Neutrophil (primary cell): ENCODE results near the gene IPPK.

Experiments used
- H3K27ac ChIP-seq: fragments of 200-600 bp; sonication (generic); 2 replicates; pipeline ENCODE4 v1.5.1; 2016; ENCODE audit warnings: mild to moderate bottlenecking, moderate library complexity
- H3K27me3 ChIP-seq: fragments of 200-600 bp; sonication (generic); 2 replicates; pipeline ENCODE4 v1.6.0; 2016; ENCODE audit warnings: mild to moderate bottlenecking
- H3K36me3 ChIP-seq: fragments of 200-600 bp; sonication (generic); 2 replicates; pipeline ENCODE4 v1.5.1; 2017
- H3K4me1 ChIP-seq, 2 experiments: fragments of 200-600 bp in 1 of 2; sonication (generic) in 1 of 2; 1 replicate in 1 of 2; 2 replicates in 1 of 2; pipeline versions ENCODE4 v1.5.1 to v1.6.1; 2013 to 2016; ENCODE audit warnings: low read depth in 1 of 2, low read length in 1 of 2, mild to moderate bottlenecking in 1 of 2, moderate library complexity in 1 of 2; ENCODE audit not compliant: control insufficient read depth in 1 of 2, insufficient read depth in 1 of 2
- H3K4me3 ChIP-seq, 2 experiments: fragments of 200-600 bp in 1 of 2; sonication (generic) in 1 of 2; 1 replicate in 1 of 2; 2 replicates in 1 of 2; pipeline ENCODE4 v1.5.1; 2013 to 2016; ENCODE audit warnings: low read depth in 1 of 2, low read length in 1 of 2, mild to moderate bottlenecking in 1 of 2, moderate library complexity in 1 of 2
- H3K9me3 ChIP-seq: fragments of 200-600 bp; sonication (generic); 2 replicates; pipeline ENCODE4 v1.5.1; 2016
- TF ChIP-seq, protein P1 (sequence below): fragments of 200-600 bp; sonication (generic); IDR thresholded peaks from 2 replicates; pipeline ENCODE4 v1.5.1; 2016; ENCODE audit warnings: antibody characterized with exemption

IPPK gene, protein sequence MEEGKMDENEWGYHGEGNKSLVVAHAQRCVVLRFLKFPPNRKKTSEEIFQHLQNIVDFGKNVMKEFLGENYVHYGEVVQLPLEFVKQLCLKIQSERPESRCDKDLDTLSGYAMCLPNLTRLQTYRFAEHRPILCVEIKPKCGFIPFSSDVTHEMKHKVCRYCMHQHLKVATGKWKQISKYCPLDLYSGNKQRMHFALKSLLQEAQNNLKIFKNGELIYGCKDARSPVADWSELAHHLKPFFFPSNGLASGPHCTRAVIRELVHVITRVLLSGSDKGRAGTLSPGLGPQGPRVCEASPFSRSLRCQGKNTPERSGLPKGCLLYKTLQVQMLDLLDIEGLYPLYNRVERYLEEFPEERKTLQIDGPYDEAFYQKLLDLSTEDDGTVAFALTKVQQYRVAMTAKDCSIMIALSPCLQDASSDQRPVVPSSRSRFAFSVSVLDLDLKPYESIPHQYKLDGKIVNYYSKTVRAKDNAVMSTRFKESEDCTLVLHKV

DNA sequence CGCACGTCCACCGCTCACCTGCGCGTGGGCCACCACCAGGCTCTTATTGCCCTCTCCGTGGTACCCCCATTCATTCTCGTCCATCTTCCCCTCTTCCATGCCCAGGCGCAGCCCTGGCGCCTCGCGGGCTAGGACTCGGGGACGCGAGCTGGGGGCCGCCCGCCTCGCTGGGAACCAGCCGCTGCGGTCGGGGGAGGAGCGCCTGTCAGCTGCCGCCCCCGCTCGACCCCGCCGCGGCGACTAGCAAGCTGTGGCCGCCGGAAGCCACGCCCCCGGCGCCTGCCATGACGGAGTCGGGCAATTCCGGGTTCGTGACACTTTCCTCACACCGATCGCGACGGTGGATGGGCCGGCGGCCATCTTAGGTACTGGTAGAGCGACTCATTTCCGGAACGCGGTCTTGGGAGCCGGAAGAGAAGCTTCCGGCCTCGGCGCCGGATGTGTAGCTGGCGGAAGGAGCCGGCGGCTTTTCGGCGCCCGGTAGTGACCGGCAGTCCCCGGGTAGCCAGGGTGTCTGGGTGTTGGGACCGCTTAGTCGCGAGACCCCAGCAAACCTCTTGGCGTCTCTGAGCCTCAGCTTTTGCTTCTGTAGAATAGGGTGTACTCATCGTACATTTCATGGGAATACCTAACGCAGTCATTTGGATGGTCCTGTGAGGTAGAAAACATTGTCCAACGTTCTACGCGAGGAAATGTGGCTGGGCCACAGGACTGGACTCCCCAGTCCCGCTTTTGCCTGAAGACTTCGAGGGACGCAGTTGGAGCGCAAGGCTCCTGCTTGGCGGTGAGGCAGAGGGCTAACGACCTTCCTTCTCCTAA lies at the start of gene IPPK:
IPPK (minus strand) TSS at position 242 of the 819 bp plus-strand sequence; CDS start at position 99, 143 bp downstream.
- peaks cover 12% of the 10 kb centered on the region for H3K36me3 ChIP-seq
- H3K27me3 ChIP-seq = no peaks in the 10 kb centered on the region
- peak within 1 kb of the TSS; percentile 83 to 97 for H3K4me3 ChIP-seq
- peaks cover 18 to 19% of the 10 kb centered on the region in 2 experiments for H3K4me1 ChIP-seq
- no peaks in the 10 kb centered on the region for H3K9me3 ChIP-seq
- TF ChIP-seq, protein P1, sequence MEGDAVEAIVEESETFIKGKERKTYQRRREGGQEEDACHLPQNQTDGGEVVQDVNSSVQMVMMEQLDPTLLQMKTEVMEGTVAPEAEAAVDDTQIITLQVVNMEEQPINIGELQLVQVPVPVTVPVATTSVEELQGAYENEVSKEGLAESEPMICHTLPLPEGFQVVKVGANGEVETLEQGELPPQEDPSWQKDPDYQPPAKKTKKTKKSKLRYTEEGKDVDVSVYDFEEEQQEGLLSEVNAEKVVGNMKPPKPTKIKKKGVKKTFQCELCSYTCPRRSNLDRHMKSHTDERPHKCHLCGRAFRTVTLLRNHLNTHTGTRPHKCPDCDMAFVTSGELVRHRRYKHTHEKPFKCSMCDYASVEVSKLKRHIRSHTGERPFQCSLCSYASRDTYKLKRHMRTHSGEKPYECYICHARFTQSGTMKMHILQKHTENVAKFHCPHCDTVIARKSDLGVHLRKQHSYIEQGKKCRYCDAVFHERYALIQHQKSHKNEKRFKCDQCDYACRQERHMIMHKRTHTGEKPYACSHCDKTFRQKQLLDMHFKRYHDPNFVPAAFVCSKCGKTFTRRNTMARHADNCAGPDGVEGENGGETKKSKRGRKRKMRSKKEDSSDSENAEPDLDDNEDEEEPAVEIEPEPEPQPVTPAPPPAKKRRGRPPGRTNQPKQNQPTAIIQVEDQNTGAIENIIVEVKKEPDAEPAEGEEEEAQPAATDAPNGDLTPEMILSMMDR = no peak
- H3K27ac ChIP-seq = peak within 1 kb of the TSS; percentile 92

DNA sequence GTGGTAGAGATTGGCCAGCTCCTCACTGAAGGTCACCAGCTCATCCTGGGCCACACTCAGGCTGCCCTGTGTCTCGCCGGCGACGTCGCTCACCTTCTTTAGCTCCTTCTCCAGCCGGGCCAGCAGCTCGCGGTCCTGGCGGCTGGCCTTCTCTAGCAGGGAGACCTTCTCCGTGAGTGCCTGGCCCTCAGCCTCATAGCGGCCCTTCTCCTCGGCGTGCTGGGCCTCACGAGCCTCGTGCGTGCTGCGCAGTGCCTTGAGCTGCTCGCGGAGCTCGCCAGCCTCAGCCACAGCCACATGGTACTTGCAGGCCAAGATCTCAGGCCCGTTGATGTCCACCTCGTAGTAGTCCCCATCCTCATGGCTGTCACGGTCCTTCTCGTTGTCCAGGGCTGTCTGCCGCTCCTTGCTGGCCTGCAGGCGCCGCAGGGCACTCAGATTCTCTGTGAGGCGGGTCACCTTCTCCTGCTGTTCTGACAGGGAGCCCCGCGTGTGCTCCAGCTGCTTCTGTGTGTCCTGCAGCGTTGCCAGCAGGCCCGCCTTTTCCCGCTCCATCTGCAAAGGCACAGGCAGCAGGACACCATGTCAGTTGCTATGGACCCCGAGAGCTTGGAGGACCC lies 49.2 kb upstream of the IPPK start:
- no peak overlapping the region for H3K27ac ChIP-seq
- peaks cover 100% of the 10 kb centered on the region for H3K36me3 ChIP-seq
- TF ChIP-seq, protein P1 = no peak
- peaks cover 22 to 26% of the 10 kb centered on the region in 2 experiments for H3K4me1 ChIP-seq
- H3K27me3 ChIP-seq = no peaks in the 10 kb centered on the region
- no peaks in the 10 kb centered on the region for H3K9me3 ChIP-seq
- H3K4me3 ChIP-seq = no peak overlapping the region

DNA sequence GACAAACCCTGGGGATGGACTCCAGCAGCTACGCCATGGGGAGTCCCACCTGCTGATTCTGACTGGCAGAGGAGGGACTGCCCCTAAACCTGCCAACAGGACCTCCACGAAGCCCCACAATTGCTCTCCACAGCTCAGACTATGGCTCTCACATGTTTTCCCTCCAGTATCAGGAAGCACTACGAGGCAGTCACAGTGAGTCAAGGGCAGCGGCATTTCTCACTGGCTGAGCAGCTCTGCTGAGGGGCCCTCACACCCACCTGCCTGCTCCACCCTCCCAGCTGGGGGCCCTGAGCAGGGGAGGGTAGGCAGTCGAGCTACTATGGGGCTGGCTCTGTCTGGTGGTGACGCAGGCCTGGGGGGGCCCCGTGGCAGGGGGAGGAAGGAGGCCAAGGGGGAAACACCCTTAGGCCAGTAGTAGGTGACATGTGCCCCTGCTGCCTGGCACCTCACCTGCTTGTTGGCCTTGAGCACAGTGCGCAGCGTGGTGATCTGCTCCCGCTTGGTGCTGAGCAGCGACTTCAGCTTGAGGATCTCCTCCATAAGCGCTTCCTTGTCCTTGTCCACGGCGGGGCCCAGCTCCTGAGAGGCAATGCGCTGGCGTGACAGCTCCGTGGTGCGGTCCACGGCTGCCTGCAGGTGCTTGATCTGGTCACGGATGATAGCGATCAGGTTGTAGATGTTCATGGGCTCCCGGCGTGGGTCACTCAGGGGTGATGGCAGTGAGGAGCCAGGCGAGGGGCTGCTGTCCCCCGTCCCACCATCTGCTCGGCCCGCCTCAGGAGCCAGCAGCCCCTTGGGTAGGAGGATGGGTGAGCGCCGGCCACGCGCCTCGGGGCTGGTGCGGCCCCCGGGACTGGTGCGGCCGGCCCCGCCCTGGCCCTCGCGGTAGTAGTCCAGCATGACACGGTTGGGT lies 48.4 kb upstream of the IPPK start:
- Histone ChIP-seq H3K27me3 (no peaks in the 10 kb centered on the region), H3K4me1 (peaks cover 22 to 24% of the 10 kb centered on the region in 2 experiments), H3K27ac (no peak overlapping the region), H3K4me3 (no peak overlapping the region), H3K9me3 (no peaks in the 10 kb centered on the region), H3K36me3 (peaks cover 100% of the 10 kb centered on the region)
- TF ChIP-seq, protein P1 = no peak

DNA sequence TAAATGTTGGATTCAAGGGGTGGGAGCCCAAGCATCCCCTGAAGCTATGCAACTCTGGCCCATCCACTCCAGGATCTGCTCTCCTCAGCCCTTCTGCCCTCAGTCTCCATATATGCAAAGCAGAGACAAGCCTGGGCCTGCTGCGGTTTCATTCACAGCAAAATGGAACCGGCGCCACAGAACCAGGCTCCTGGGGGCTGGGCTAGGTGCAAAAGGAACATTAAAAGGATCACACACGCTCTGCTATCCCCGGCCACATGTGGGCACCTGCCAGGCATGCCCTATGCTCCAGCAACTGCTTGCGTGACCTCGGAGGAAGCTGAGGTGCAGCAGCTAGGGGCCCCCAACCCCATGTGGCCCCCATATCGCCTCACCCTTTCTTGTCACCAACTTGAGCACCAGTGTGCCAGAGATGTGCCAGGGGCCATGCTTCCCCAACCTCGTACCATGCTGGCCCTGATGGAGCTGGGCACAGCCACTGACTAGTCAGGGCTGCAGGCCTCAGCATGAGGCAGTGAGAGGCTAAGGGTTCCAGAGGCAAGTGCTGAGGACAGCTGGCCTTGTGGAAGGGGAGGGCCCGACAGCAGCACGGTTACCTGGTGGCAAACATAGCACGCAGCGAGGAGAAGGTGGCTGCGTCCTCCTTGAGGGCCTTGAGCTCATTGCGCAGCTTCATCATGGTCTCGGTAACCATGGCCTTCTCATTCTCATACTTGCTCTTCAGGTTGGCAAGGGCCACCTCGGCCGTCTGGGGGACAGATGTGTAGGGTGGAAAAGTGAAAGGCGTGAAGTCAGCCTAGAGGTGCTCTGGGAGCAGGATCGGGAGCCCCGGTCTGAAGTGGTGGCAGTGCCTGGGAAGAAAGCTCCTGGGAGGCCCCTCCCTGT lies 47.5 kb upstream of the IPPK start:
- no peak overlapping the region for H3K4me3 ChIP-seq
- no peaks in the 10 kb centered on the region for H3K27me3 ChIP-seq
- H3K9me3 ChIP-seq = no peaks in the 10 kb centered on the region
- peaks cover 22 to 23% of the 10 kb centered on the region in 2 experiments for H3K4me1 ChIP-seq
- TF ChIP-seq, protein P1 = no peak
- peak overlapping the region; percentile 16 for H3K27ac ChIP-seq
- peaks cover 100% of the 10 kb centered on the region for H3K36me3 ChIP-seq
